Panc1 (cell line): ENCODE measurements around the gene CDYL2. TPM values are rescaled to one million over a fixed set of nuclear protein-coding genes. Genes with fewer than 3 reads are reported as not detected.

Source experiments
- ATAC-seq: fragments of 200-7000 bp; cut with Tn5 transposase; 2 replicates; pipeline ENCODE4 v1.9.1; 2020; ENCODE audit warnings: mild to moderate bottlenecking, moderate library complexity
- BruUV-seq: library from RNA; stranded (reverse); fragments of 400-500 nt; replicated peaks from 2 replicates; lab custom pipeline; 2021; lab: Mats Ljungman, UMichigan
- CTCF ChIA-PET: fragments of 300-600 bp; sonication (Branson Sonifier 250); formaldehyde crosslinking; loops from one replicate; lab custom pipeline; 2022; ENCODE audit warnings: antibody characterized with exemption; lab: Charles Lee
- POLR2A ChIA-PET: fragments of 300-600 bp; sonication (Branson Sonifier 250); formaldehyde crosslinking; loops from one replicate; lab custom pipeline; 2022; ENCODE audit warnings: antibody characterized with exemption; lab: Charles Lee
- DNase-seq: peaks from one replicate; pipeline ENCODE4 v3.0.0-alpha.2; 2010; ENCODE audit warnings: low read depth, low spot score
- H3K27ac ChIP-seq: 2 replicates; pipeline ENCODE4 v1.5.1; 2011; ENCODE audit warnings: mild to moderate bottlenecking, low read length, inconsistent platforms
- H3K27me3 ChIP-seq: fragments of 200-500 bp; sonication (Bioruptor generic); 2 replicates; pipeline ENCODE4 v1.6.0; 2014; ENCODE audit warnings: low read length, inconsistent platforms; ENCODE audit not compliant: control insufficient read depth, insufficient read depth
- H3K36me3 ChIP-seq: fragments of 200-500 bp; sonication (Bioruptor generic); 2 replicates; pipeline ENCODE4 v1.5.1; 2014; ENCODE audit warnings: inconsistent platforms, mild to moderate bottlenecking, low read length, moderate library complexity; ENCODE audit not compliant: control insufficient read depth, insufficient read depth
- H3K4me1 ChIP-seq: 2 replicates; pipeline ENCODE4 v1.5.1; 2011; ENCODE audit warnings: inconsistent platforms, mild to moderate bottlenecking, low read length, moderate library complexity; ENCODE audit not compliant: control insufficient read depth, insufficient read depth
- H3K4me3 ChIP-seq, 2 experiments: 2 replicates each; pipeline ENCODE4 v1.5.1; 2011 to 2012; ENCODE audit warnings: low read depth in 2 of 2, low read length in 2 of 2, mild to moderate bottlenecking in 2 of 2, inconsistent platforms in 1 of 2, moderate library complexity in 1 of 2
- H3K9me3 ChIP-seq: fragments of 200-500 bp; sonication (Bioruptor generic); 2 replicates; pipeline ENCODE4 v1.5.1; 2014; ENCODE audit warnings: low read depth, mild to moderate bottlenecking, inconsistent platforms, low read length, moderate library complexity; ENCODE audit not compliant: control insufficient read depth, insufficient read depth
- POLR2AphosphoS5 ChIP-seq: IDR thresholded peaks from 2 replicates; pipeline ENCODE4 v1.6.1; 2012; ENCODE audit warnings: mild to moderate bottlenecking, low read depth, low read length, moderate library complexity
- SIN3A ChIP-seq: IDR thresholded peaks from 2 replicates; pipeline ENCODE4 v1.6.1; 2012; ENCODE audit warnings: low read depth, mild to moderate bottlenecking, low read length, moderate library complexity, borderline replicate concordance; ENCODE audit not compliant: insufficient read depth
- TCF7L2 ChIP-seq: IDR thresholded peaks from 2 replicates; pipeline ENCODE4 v1.6.1; 2011; ENCODE audit warnings: mild to moderate bottlenecking, low read depth, low read length, inconsistent platforms
- in situ Hi-C: cut with HindIII; loops from 2 replicates; pipeline ENCODE4 v1.10.0; 2016; ENCODE audit warnings: low sequenced_read_pairs, low pct_unique_long_range_greater_than_20kb
- intact Hi-C: fragments of 100-400 bp; cut with micrococcal nuclease; formaldehyde crosslinking; loops from one replicate; pipeline ENCODE4 v1.10.0; 2022; ENCODE audit not compliant: unreplicated experiment
- total RNA-seq: library from RNA; stranded (reverse); gene quantifications from one replicate; pipeline ENCODE4 v1.2.1, GENCODE V29; 2021; ENCODE audit not compliant: unreplicated experiment
- TF ChIP-seq, protein P1 (sequence below), 2 experiments: IDR thresholded peaks; 2 replicates each; pipeline ENCODE4 v1.6.1; 2011 to 2012; ENCODE audit warnings: low read depth in 2 of 2, control low read depth in 1 of 2, low read length in 1 of 2, mild to moderate bottlenecking in 1 of 2, moderate library complexity in 1 of 2; ENCODE audit not compliant: insufficient read depth in 1 of 2
- TF ChIP-seq, protein P2 (sequence below): fragments of 450-650 bp; IDR thresholded peaks from 2 replicates; pipeline ENCODE4 v1.5.1; 2017; ENCODE audit warnings: mild to moderate bottlenecking

The CDYL2 gene
- total RNA-seq, 1 experiment from 2014 or later = 6.1 TPM

DNA sequence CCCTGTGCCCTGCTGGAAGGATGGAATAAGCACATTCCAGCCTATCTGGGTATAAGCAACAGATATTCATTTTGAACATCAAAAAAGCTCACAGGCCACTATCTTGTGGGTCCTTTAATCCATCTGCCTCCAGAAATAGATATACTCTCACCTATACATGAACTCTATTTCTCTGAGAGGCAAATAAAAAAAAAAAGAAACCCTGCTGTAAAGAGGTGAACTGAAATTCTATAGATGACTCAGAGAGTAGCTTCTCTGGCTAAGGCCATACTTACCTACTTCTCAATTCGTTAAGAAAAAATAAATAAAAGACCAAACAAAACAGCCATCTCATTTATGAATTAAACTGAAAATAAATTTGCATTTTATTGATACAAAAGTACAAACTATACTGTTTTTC lies 177.3 kb downstream of the CDYL2 start:
- CTCF ChIA-PET = no interaction called here
- DNase-seq = no peak
- intact Hi-C loops (no loop called here), in situ Hi-C loops (no loop called here)
- Histone ChIP-seq H3K36me3 (no peaks in the 10 kb centered on the region), H3K4me3 (no peak overlapping the region), H3K9me3 (no peaks in the 10 kb centered on the region), H3K27me3 (no peaks in the 10 kb centered on the region), H3K27ac (no peak overlapping the region), H3K4me1 (no peaks in the 10 kb centered on the region; the same call in 1 of the 2 replicates)
- no peak for ATAC-seq
- TF ChIP-seq SIN3A (no peak), POLR2AphosphoS5 (no peak)
- BruUV-seq = no TSS peak
- POLR2A ChIA-PET = no interaction called here

DNA sequence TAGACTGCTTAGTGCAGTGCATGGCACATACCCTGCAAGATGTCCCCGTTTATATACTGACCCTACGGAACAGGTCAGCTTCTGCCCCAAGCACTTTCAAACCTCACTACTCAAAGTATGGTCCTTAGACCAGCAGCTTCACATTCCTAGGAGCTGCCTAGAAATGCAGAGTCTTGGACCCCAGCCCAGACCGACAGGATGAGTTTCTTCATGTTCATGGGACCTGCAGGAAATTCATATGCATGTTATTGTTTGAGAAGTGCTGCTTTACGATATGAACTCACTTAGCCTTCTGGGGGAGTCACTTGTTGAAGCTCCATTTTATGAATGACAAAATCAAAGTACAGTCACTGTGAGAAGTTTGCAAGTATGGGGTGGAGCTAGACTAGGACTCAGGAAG lies 181.0 kb downstream of the CDYL2 start:
- Histone ChIP-seq H3K27me3 (no peaks in the 10 kb centered on the region), H3K9me3 (no peaks in the 10 kb centered on the region), H3K4me1 (no peaks in the 10 kb centered on the region; the same call in 1 of the 2 replicates), H3K4me3 (no peak overlapping the region), H3K36me3 (no peaks in the 10 kb centered on the region), H3K27ac (no peak overlapping the region)
- intact Hi-C loops = no loop called here
- POLR2A ChIA-PET = no interaction called here
- CTCF ChIA-PET = no interaction called here
- ATAC-seq = no peak
- no TSS peak for BruUV-seq
- in situ Hi-C loops = no loop called here
- no peak for DNase-seq
- TF ChIP-seq, protein P1, sequence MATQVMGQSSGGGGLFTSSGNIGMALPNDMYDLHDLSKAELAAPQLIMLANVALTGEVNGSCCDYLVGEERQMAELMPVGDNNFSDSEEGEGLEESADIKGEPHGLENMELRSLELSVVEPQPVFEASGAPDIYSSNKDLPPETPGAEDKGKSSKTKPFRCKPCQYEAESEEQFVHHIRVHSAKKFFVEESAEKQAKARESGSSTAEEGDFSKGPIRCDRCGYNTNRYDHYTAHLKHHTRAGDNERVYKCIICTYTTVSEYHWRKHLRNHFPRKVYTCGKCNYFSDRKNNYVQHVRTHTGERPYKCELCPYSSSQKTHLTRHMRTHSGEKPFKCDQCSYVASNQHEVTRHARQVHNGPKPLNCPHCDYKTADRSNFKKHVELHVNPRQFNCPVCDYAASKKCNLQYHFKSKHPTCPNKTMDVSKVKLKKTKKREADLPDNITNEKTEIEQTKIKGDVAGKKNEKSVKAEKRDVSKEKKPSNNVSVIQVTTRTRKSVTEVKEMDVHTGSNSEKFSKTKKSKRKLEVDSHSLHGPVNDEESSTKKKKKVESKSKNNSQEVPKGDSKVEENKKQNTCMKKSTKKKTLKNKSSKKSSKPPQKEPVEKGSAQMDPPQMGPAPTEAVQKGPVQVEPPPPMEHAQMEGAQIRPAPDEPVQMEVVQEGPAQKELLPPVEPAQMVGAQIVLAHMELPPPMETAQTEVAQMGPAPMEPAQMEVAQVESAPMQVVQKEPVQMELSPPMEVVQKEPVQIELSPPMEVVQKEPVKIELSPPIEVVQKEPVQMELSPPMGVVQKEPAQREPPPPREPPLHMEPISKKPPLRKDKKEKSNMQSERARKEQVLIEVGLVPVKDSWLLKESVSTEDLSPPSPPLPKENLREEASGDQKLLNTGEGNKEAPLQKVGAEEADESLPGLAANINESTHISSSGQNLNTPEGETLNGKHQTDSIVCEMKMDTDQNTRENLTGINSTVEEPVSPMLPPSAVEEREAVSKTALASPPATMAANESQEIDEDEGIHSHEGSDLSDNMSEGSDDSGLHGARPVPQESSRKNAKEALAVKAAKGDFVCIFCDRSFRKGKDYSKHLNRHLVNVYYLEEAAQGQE (IDR thresholded peaks at IDR 0.05; ENCODE audit: insufficient read depth in 1 of 2, low read depth in 2 of 2, low read length in 1 of 2) = no peak
- TF ChIP-seq POLR2AphosphoS5 = no peak
- TF ChIP-seq, protein P2, sequence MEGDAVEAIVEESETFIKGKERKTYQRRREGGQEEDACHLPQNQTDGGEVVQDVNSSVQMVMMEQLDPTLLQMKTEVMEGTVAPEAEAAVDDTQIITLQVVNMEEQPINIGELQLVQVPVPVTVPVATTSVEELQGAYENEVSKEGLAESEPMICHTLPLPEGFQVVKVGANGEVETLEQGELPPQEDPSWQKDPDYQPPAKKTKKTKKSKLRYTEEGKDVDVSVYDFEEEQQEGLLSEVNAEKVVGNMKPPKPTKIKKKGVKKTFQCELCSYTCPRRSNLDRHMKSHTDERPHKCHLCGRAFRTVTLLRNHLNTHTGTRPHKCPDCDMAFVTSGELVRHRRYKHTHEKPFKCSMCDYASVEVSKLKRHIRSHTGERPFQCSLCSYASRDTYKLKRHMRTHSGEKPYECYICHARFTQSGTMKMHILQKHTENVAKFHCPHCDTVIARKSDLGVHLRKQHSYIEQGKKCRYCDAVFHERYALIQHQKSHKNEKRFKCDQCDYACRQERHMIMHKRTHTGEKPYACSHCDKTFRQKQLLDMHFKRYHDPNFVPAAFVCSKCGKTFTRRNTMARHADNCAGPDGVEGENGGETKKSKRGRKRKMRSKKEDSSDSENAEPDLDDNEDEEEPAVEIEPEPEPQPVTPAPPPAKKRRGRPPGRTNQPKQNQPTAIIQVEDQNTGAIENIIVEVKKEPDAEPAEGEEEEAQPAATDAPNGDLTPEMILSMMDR = no peak
- no peak for TF ChIP-seq TCF7L2
- no peak for TF ChIP-seq SIN3A

DNA sequence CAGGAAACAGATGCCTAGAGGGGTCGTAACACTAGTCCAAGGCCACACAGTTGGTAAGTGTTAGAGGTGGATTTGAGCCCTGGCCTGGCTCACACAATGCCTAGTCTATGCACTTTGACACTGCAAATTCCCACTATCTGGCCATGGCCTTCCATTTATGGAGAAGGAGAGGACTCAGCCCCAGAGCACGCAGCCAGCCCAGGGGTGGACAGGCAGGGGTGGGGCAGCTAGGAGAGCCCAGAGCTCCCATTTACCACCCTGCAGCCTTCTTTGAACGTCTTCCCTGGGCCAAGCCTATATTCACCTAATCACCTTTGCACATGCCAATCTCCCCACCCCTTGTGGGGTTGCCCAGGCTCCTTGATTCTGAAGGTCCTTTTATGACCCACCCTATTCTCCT lies 182.4 kb downstream of the CDYL2 start:
- DNase-seq = no peak
- POLR2A ChIA-PET = no interaction called here

More for the DNA sequence above, 182.4 kb downstream of the CDYL2 start:
- ATAC-seq = no peak
- intact Hi-C loops = no loop called here
- CTCF ChIA-PET = no interaction called here
- in situ Hi-C loops = no loop called here
- H3K4me3 ChIP-seq = no peak overlapping the region
- no peaks in the 10 kb centered on the region; the same call in 1 of the 2 replicates for H3K4me1 ChIP-seq
- no peaks in the 10 kb centered on the region for H3K27me3 ChIP-seq
- TF ChIP-seq POLR2AphosphoS5 (no peak), SIN3A (no peak), TCF7L2 (no peak)
- TF ChIP-seq, protein P1 (IDR thresholded peaks at IDR 0.05; ENCODE audit: insufficient read depth in 1 of 2, low read depth in 2 of 2, low read length in 1 of 2) = no peak
- TF ChIP-seq, protein P2 = no peak
- no peaks in the 10 kb centered on the region for H3K9me3 ChIP-seq
- BruUV-seq = no TSS peak
- no peaks in the 10 kb centered on the region for H3K36me3 ChIP-seq
- no peak overlapping the region for H3K27ac ChIP-seq
